Measurements from ENCODE around the gene WWOX. TPM values are rescaled to one million over a fixed set of nuclear protein-coding genes. Genes with fewer than 3 reads are reported as not detected.

Gene WWOX
- total RNA-seq, 1 donor from 2014 or later: 8.9 TPM

- no peaks in the 10 kb centered on the region for H3K36me3 ChIP-seq
- no peaks in the 10 kb centered on the region for H3K4me1 ChIP-seq
- H3K27me3 ChIP-seq (ENCODE audit: low read depth): no peaks in the 10 kb centered on the region
- DNase-seq: no peak
- TF ChIP-seq, protein P1, sequence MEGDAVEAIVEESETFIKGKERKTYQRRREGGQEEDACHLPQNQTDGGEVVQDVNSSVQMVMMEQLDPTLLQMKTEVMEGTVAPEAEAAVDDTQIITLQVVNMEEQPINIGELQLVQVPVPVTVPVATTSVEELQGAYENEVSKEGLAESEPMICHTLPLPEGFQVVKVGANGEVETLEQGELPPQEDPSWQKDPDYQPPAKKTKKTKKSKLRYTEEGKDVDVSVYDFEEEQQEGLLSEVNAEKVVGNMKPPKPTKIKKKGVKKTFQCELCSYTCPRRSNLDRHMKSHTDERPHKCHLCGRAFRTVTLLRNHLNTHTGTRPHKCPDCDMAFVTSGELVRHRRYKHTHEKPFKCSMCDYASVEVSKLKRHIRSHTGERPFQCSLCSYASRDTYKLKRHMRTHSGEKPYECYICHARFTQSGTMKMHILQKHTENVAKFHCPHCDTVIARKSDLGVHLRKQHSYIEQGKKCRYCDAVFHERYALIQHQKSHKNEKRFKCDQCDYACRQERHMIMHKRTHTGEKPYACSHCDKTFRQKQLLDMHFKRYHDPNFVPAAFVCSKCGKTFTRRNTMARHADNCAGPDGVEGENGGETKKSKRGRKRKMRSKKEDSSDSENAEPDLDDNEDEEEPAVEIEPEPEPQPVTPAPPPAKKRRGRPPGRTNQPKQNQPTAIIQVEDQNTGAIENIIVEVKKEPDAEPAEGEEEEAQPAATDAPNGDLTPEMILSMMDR (IDR thresholded peaks at IDR 0.05; ENCODE audit: borderline replicate concordance): no peak
- H3K27ac ChIP-seq (replicated peaks): no peak overlapping the region
- H3K9me3 ChIP-seq (replicated peaks): no peaks in the 10 kb centered on the region
- no peak overlapping the region for H3K4me3 ChIP-seq
- intact Hi-C loops (cut with micrococcal nuclease): no loop called here
These were observed 396.7 kb downstream of the WWOX start for GRCh38 chr16:78496189-78496588.

- Histone ChIP-seq H3K4me3 (no peak overlapping the region), H3K9me3 (replicated peaks) (no peaks in the 10 kb centered on the region), H3K36me3 (no peaks in the 10 kb centered on the region), H3K27ac (replicated peaks) (no peak overlapping the region), H3K27me3 (ENCODE audit: low read depth) (no peaks in the 10 kb centered on the region), H3K4me1 (peaks cover 9% of the 10 kb centered on the region)
- TF ChIP-seq, protein P1 (IDR thresholded peaks at IDR 0.05; ENCODE audit: borderline replicate concordance): no peak
- DNase-seq: no peak
- intact Hi-C loops (cut with micrococcal nuclease): no loop called here
These were observed 399.9 kb downstream of the WWOX start for GRCh38 chr16:78499399-78499798.

DNA sequence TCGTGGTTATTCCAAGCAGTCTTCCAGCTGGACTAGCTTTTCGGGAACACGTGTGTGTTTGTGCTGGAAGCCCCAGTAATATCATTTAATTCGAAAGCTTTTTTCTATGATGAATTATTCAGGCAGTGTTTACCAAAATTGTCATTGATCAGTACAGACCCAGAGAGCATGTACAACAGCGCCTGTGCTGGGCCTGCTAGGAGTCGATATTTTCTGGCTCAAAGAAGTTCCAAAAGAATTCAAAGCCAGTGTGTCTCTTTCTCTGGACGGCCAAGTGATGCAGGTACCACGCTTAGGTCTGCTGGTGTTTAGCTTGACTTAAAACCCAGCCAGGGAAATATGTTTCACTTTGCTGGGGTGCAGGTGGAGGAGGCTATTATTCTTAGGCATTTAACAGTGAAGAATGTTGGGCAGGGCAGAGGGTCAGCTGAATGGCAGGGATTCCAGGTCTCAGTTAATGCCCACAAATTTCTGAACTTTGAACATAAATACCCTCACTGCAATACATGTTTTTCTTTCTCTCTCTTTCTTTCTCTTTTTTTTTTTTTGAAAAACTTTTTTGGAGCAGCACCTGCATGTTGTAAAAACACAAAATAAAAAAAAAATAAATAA, 401.3 kb downstream of the WWOX start:
- TF ChIP-seq, protein P1 (IDR thresholded peaks at IDR 0.05; ENCODE audit: borderline replicate concordance): no peak
- no peaks in the 10 kb centered on the region for H3K9me3 ChIP-seq (replicated peaks)
- H3K27ac ChIP-seq (replicated peaks): no peak overlapping the region
- H3K4me3 ChIP-seq: no peak overlapping the region
- intact Hi-C loops (cut with micrococcal nuclease): loop anchor here (5.0 kb wide), 2 partner anchors 272 to 1102 kb away; partner anchors contain the start of gene MAF
- no peak for DNase-seq
- H3K27me3 ChIP-seq (ENCODE audit: low read depth): no peaks in the 10 kb centered on the region
- H3K36me3 ChIP-seq: no peaks in the 10 kb centered on the region
- H3K4me1 ChIP-seq: peaks cover 23% of the 10 kb centered on the region

DNA sequence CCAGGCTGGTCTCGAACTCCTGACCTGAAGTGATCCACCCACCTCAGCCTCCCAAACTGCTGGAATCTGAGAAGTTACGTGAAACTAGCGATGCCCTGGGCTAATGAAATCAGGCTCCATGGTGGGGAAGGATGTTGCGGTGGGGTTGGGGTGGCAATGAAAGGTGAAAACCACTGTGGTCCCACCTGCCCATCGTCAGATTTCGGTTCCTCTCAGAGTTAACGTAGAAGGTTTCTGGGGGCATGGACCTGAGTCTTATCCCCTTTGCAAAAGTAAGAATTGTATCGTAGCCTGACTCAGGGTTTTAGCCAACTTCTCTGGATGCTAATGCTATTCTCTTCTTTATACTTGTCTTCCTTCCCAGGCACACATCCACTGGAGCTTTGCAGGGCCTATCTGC, 402.3 kb downstream of the WWOX start:
- intact Hi-C loops (cut with micrococcal nuclease): loop anchor here (5.0 kb wide), 2 partner anchors 271 to 1101 kb away; partner anchors contain the start of gene MAF
- H3K36me3 ChIP-seq: no peaks in the 10 kb centered on the region
- TF ChIP-seq, protein P1 (IDR thresholded peaks at IDR 0.05; ENCODE audit: borderline replicate concordance): no peak

GRCh38 chr16:78502812-78503350, 403.4 kb downstream of the WWOX start:
- Histone ChIP-seq H3K4me3 (no peak overlapping the region), H3K4me1 (peaks cover 26% of the 10 kb centered on the region), H3K27me3 (ENCODE audit: low read depth) (no peaks in the 10 kb centered on the region), H3K36me3 (no peaks in the 10 kb centered on the region), H3K27ac (replicated peaks) (no peak overlapping the region), H3K9me3 (replicated peaks) (no peaks in the 10 kb centered on the region)
- DNase-seq: no peak
- TF ChIP-seq, protein P1 (IDR thresholded peaks at IDR 0.05; ENCODE audit: borderline replicate concordance): no peak
- intact Hi-C loops (cut with micrococcal nuclease): loop anchor here (5.0 kb wide), 2 partner anchors 269 to 1099 kb away; partner anchors contain the start of gene MAF

More for the DNA sequence above, 402.3 kb downstream of the WWOX start:
- H3K4me3 ChIP-seq: no peak overlapping the region
- no peak overlapping the region for H3K27ac ChIP-seq (replicated peaks)
- peaks cover 26% of the 10 kb centered on the region for H3K4me1 ChIP-seq
- no peak for DNase-seq
- no peaks in the 10 kb centered on the region for H3K27me3 ChIP-seq (ENCODE audit: low read depth)
- H3K9me3 ChIP-seq (replicated peaks): no peaks in the 10 kb centered on the region

Measured in left ventricle myocardium inferior (tissue), 1 donor.